Hepatocyte (in vitro differentiated cells): ENCODE data around the gene TNS4.

ENCODE experiments used
- CTCF ChIP-seq: fragments of 200-600 bp; sonication (generic); IDR thresholded peaks from 2 replicates; pipeline ENCODE4 v1.5.1; 2016; ENCODE audit warnings: antibody characterized with exemption, mild to moderate bottlenecking; ENCODE audit not compliant: poor library complexity
- EZH2 ChIP-seq: fragments of 200-600 bp; sonication (generic); IDR thresholded peaks from 2 replicates; pipeline ENCODE4 v1.6.1; 2016; ENCODE audit warnings: antibody characterized with exemption, mild to moderate bottlenecking, borderline replicate concordance
- EZH2phosphoT487 ChIP-seq: fragments of 200-600 bp; sonication (generic); IDR thresholded peaks from one replicate; pipeline ENCODE4 v1.6.1; 2018; ENCODE audit warnings: antibody characterized with exemption, mild to moderate bottlenecking, low read depth, moderate library complexity; ENCODE audit not compliant: unreplicated experiment, severe bottlenecking

DNA sequence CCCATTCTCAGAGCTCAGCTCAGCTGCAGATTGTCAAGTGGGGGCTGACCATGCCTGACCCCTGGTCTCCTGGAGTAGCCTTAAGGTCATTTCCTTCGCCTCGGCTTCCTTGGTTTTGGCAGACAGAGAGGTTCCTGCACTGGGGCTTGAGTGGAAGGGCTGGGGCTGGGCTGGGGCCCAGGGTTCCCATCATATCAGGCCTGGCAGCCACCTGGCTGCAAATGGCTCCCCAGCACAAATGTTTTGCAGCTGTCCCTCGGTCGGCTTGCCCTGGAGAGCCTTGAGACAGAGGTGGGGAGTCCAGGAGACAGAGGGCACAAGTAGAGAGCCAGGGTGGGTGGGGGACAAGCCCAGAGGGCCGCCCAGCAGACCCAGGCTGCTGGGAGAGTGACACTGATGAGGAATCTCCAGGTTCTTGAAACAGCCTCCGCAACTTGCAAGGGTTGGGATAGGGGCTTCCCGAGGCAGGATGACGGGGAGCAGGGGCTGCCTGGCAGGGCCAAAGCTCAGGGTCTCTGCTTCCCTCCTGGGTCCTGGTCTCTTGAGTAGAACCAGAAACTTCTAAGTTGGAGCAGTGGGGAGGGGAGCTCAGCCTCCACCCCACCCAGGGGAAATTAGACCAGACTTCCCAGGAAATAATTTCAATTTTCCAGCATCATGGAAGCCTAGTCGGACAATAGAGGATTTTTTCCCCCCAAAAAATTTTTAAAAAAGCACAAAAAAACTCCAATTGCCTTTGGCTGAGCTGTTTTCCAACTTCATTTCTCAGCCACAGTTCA, 38.9 kb downstream of the TNS4 start:
- TF ChIP-seq CTCF = no peak
- TF ChIP-seq EZH2 = no peak
- TF ChIP-seq EZH2phosphoT487 = no peak
